Testis (tissue), 3 donors: ENCODE results near the gene ZSCAN2. TPM values are rescaled to one million over a fixed set of nuclear protein-coding genes. Genes with fewer than 3 reads are reported as not detected.
A peak's percentile ranks its signal among the peaks of the same experiment; 100 is the strongest.

ENCODE experiments used
- DNase-seq: peaks from one replicate; pipeline ENCODE4 v3.0.0-alpha.2; 2019
- H3K27ac ChIP-seq, 2 donors: fragments of 200-600 bp; sonication (generic); one replicate each; pipeline ENCODE4 v1.5.1; 2019
- H3K27me3 ChIP-seq: fragments of 200-600 bp; sonication (generic); one replicate; pipeline ENCODE4 v1.5.1; 2019
- H3K36me3 ChIP-seq: fragments of 200-600 bp; sonication (generic); one replicate; pipeline ENCODE4 v1.5.1; 2017; ENCODE audit warnings: low read depth; ENCODE audit errors: missing control alignments
- H3K4me1 ChIP-seq: fragments of 200-600 bp; sonication (generic); one replicate; pipeline ENCODE4 v1.5.1; 2019
- H3K4me3 ChIP-seq, 2 donors: fragments of 200-600 bp; sonication (generic); one replicate each; pipeline ENCODE4 v1.5.1; 2017 to 2019
- H3K9me3 ChIP-seq: fragments of 200-600 bp; sonication (generic); one replicate; pipeline ENCODE4 v1.5.1; 2017
- CTCF ChIP-seq, 3 experiments: fragments of 450-650 bp in 2 of 3; fragments of 200-600 bp in 1 of 3; sonication (generic) in 1 of 3; IDR thresholded peaks; one replicate each; pipeline ENCODE4 v1.5.1; 2016 to 2019; ENCODE audit warnings: antibody characterized with exemption in 3 of 3, mild to moderate bottlenecking in 2 of 3, moderate library complexity in 1 of 3
- POLR2A ChIP-seq: fragments of 450-650 bp; IDR thresholded peaks from one replicate; pipeline ENCODE4 v1.6.1; 2017; ENCODE audit warnings: antibody characterized with exemption, mild to moderate bottlenecking, moderate library complexity
- WGBS, 2 donors: methylation state at CpG; one replicate each; pipeline ENCODE4 v1.1.5; 2018; 5-methylcytosine and 5-hydroxymethylcytosine counted together
- intact Hi-C: fragments of 100-400 bp; cut with DNase I; formaldehyde crosslinking; loops from one replicate; pipeline ENCODE4 v1.15.1; 2023; ENCODE audit warnings: low total_unique reads
- polyA plus RNA-seq: library from polyadenylated mRNA; stranded (reverse); fragments of 350-450 nt; fragmentation: Illumina TruSeq; extraction: RNeasy Lipid Tissue Mini Kit (QIAGEN cat#74804); gene quantifications from one replicate; pipeline ENCODE4 v1.2.3, GENCODE V29; 2014; ENCODE audit warnings: low read depth, low replicate concordance; ENCODE audit not compliant: insufficient read depth
- total RNA-seq, 2 donors: library from RNA; depleted of rRNA; stranded (reverse); fragments of >200 nt; gene quantifications; one replicate each; pipeline ENCODE4 v1.2.3, GENCODE V29; 2016

Gene ZSCAN2
- total and polyA plus RNA-seq, 3 donors from 2014 or later = 15.3 to 18.6 (median 16.1) TPM

- peaks cover 33% of the 10 kb centered on the region for H3K4me1 ChIP-seq
- 1 to 5% methylated on average over 17 to 19 of the region's 19 CpGs for WGBS, 2 donors
- peak; percentile 86 for DNase-seq
These were observed 54.1 kb downstream of the ZSCAN2 start for GRCh38 chr15:84654689-84655453.

GRCh38 chr15:84656972-84657371 is 56.2 kb downstream of the ZSCAN2 start:
- WGBS, 2 donors = 59% methylated on average over 7 of the region's 7 CpGs; no CpG with 5 or more reads in 1 of the 2 donors
- Histone ChIP-seq H3K27me3 (no peaks in the 10 kb centered on the region), H3K4me1 (peaks cover 21% of the 10 kb centered on the region), H3K36me3 (no peaks in the 10 kb centered on the region), H3K9me3 (no peaks in the 10 kb centered on the region), H3K4me3 (no peak overlapping the region), H3K27ac (no peak overlapping the region)
- TF ChIP-seq POLR2A (no peak), CTCF (IDR thresholded peaks at IDR 0.05) (no peak)
- DNase-seq = no peak
- intact Hi-C loops = no loop called here

More at GRCh38 chr15:84654689-84655453, 54.1 kb downstream of the ZSCAN2 start:
- Histone ChIP-seq H3K27ac (peak overlapping the region; percentile 64 to 90), H3K4me3 (peak overlapping the region; percentile 90 to 91), H3K9me3 (no peaks in the 10 kb centered on the region), H3K27me3 (no peaks in the 10 kb centered on the region), H3K36me3 (no peaks in the 10 kb centered on the region)
- intact Hi-C loops = no loop called here
- TF ChIP-seq CTCF (IDR thresholded peaks at IDR 0.05) (peak; percentile 33 to 55 (median 42)), POLR2A (no peak)

- peak overlapping the region; percentile 57 to 74 for H3K4me3 ChIP-seq
- no peaks in the 10 kb centered on the region for H3K36me3 ChIP-seq
- peaks cover 14% of the 10 kb centered on the region for H3K4me1 ChIP-seq
- H3K27ac ChIP-seq = peak overlapping the region; percentile 58 to 59
- intact Hi-C loops = no loop called here
- no peaks in the 10 kb centered on the region for H3K27me3 ChIP-seq
- 19 to 21% methylated on average over 3 to 17 of the region's 17 CpGs for WGBS, 2 donors
- TF ChIP-seq POLR2A = no peak
- no peak for TF ChIP-seq CTCF (IDR thresholded peaks at IDR 0.05)
- DNase-seq = no peak
- H3K9me3 ChIP-seq = no peaks in the 10 kb centered on the region
These were observed 56.9 kb downstream of the ZSCAN2 start for GRCh38 chr15:84657748-84658079.

- 0% methylated on average over 15 to 33 of the region's 61 CpGs for WGBS, 2 donors
- no peaks in the 10 kb centered on the region for H3K36me3 ChIP-seq
- peak; percentile 12 to 55 (median 37) for TF ChIP-seq CTCF (IDR thresholded peaks at IDR 0.05)
- TF ChIP-seq POLR2A = no peak
- H3K4me3 ChIP-seq = peak within 1 kb of the TSS; percentile 57 to 74
- H3K4me1 ChIP-seq = peaks cover 9% of the 10 kb centered on the region
- DNase-seq = peak; percentile 75
- intact Hi-C loops = no loop called here
- H3K27ac ChIP-seq = peak within 1 kb of the TSS; percentile 58 to 59
- H3K27me3 ChIP-seq = no peaks in the 10 kb centered on the region
- no peaks in the 10 kb centered on the region for H3K9me3 ChIP-seq
These were observed 57.4 kb downstream of the ZSCAN2 start, which contains the start of gene NMB for GRCh38 chr15:84658080-84658787. NMB (minus strand) TSS chr15:84658199; CDS start chr15:84658152, 47 bp downstream.
